GM23248 (cell line): ENCODE data around the gene ELF1.

Experiments used
- EZH2 ChIP-seq: fragments of 200-600 bp; sonication (generic); IDR thresholded peaks from 2 replicates; pipeline ENCODE4 v1.6.1; 2018; ENCODE audit warnings: antibody characterized with exemption, mild to moderate bottlenecking; ENCODE audit not compliant: insufficient read depth, poor library complexity, severe bottlenecking
- EZH2phosphoT487 ChIP-seq: fragments of 200-600 bp; sonication (generic); IDR thresholded peaks from 2 replicates; pipeline ENCODE4 v1.6.1; 2018; ENCODE audit warnings: antibody characterized with exemption, moderate library complexity, mild to moderate bottlenecking, low read depth; ENCODE audit not compliant: insufficient read depth

DNA sequence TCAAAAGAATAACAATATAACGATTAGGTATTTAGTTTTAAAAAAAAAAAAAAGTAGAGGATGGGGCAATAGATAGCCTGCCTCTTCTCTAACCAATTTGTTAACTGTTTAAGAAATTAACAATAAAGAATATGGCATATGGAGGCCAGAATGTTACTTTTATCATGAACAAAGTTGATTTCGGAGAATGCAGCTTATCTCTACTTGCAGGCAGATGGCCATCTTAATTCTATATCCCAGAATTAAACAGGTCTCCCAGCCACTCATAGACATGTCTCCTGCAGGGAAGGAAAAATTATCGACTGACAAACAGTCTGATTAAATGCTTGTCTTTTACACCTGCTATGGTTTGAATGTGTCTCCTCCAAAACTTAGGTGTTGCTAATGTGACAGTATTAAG is 133.1 kb downstream of the ELF1 start:
- TF ChIP-seq EZH2 (no peak), EZH2phosphoT487 (no peak)
